MM.1S (cell line): Measurements from ENCODE around the gene ARHGAP27.

ENCODE experiments used
- DNase-seq: peaks from one replicate; pipeline ENCODE4 v3.0.0-alpha.2; 2015
- H2AFZ ChIP-seq: fragments of 300-600 bp; sonication (generic); 2 replicates; pipeline ENCODE4 v1.6.0; 2016; ENCODE audit warnings: antibody characterized with exemption, low read length
- H3F3A ChIP-seq: fragments of 300-600 bp; sonication (generic); 2 replicates; pipeline ENCODE4 v1.6.1; 2016; ENCODE audit warnings: mild to moderate bottlenecking, antibody characterized with exemption, low read length, moderate library complexity, mixed read lengths; ENCODE audit not compliant: insufficient read depth
- H3K27ac ChIP-seq: fragments of 300-600 bp; sonication (generic); 2 replicates; pipeline ENCODE4 v1.5.1; 2016; ENCODE audit warnings: mild to moderate bottlenecking, low read length
- H3K27me3 ChIP-seq: fragments of 300-600 bp; sonication (generic); replicated peaks from 2 replicates; pipeline ENCODE4 v1.6.0; 2016; ENCODE audit warnings: low read length; ENCODE audit not compliant: insufficient read depth
- H3K36me3 ChIP-seq: fragments of 300-600 bp; sonication (generic); replicated peaks from 2 replicates; pipeline ENCODE4 v1.6.1; 2016; ENCODE audit warnings: mild to moderate bottlenecking, low read length, mixed read lengths; ENCODE audit not compliant: insufficient read depth
- H3K4me1 ChIP-seq: fragments of 300-600 bp; sonication (generic); 2 replicates; pipeline ENCODE4 v1.6.1; 2016; ENCODE audit warnings: low read length, mixed read lengths
- H3K4me2 ChIP-seq: fragments of 300-600 bp; sonication (generic); 2 replicates; pipeline ENCODE4 v1.6.0; 2016; ENCODE audit warnings: low read depth, low read length
- H3K4me3 ChIP-seq: fragments of 300-600 bp; sonication (generic); 2 replicates; pipeline ENCODE4 v1.5.1; 2016; ENCODE audit warnings: low read length, mixed read lengths
- H3K79me2 ChIP-seq: fragments of 300-600 bp; sonication (generic); 2 replicates; pipeline ENCODE4 v1.6.1; 2016; ENCODE audit warnings: mixed run types, low read length, mixed read lengths
- H3K9ac ChIP-seq: fragments of 300-600 bp; sonication (generic); 2 replicates; pipeline ENCODE4 v1.6.1; 2016; ENCODE audit warnings: low read length, mixed read lengths
- H3K9me2 ChIP-seq: fragments of 300-600 bp; sonication (generic); replicated peaks from 2 replicates; pipeline ENCODE4 v1.6.1; 2016; ENCODE audit warnings: mild to moderate bottlenecking, low read length, mixed read lengths; ENCODE audit not compliant: insufficient read depth
- H3K9me3 ChIP-seq: fragments of 300-600 bp; sonication (generic); replicated peaks from 2 replicates; pipeline ENCODE4 v1.6.1; 2016; ENCODE audit warnings: mild to moderate bottlenecking, low read length, mixed read lengths; ENCODE audit not compliant: insufficient read depth
- H4K20me1 ChIP-seq: fragments of 300-600 bp; sonication (generic); 2 replicates; pipeline ENCODE4 v1.6.1; 2016; ENCODE audit warnings: mild to moderate bottlenecking, low read length, moderate library complexity, mixed read lengths; ENCODE audit not compliant: insufficient read depth
- CTCF ChIP-seq: fragments of 300-600 bp; sonication (generic); IDR thresholded peaks from 2 replicates; pipeline ENCODE4 v1.5.1; 2016; ENCODE audit warnings: antibody characterized with exemption, low read length, mixed read lengths
- EZH2 ChIP-seq: fragments of 300-600 bp; sonication (generic); optimal IDR thresholded peaks from 2 replicates; pipeline ENCODE3; 2017; ENCODE audit warnings: low read depth, mild to moderate bottlenecking, antibody characterized with exemption, low read length, mixed read lengths
- EZH2phosphoT487 ChIP-seq: fragments of 300-600 bp; sonication (generic); IDR thresholded peaks from 2 replicates; pipeline ENCODE4 v1.6.1; 2018; ENCODE audit warnings: antibody characterized with exemption, low read length

Gene ARHGAP27

GRCh38 chr17:45404870-45405249, 27.8 kb downstream of the ARHGAP27 start:
- H3K9ac ChIP-seq, result no peak overlapping the region
- no peak overlapping the region for H3K4me2 ChIP-seq
- H3K4me3 ChIP-seq, result no peak overlapping the region
- no peak for TF ChIP-seq CTCF
- no peak for TF ChIP-seq EZH2phosphoT487
- TF ChIP-seq EZH2, result no peak
- no peak overlapping the region for H2AFZ ChIP-seq
- H3F3A ChIP-seq, result peaks cover 3% of the 10 kb centered on the region; the same call in 1 of the 2 replicates
- no peaks in the 10 kb centered on the region for H3K27me3 ChIP-seq
- no peaks in the 10 kb centered on the region for H4K20me1 ChIP-seq
- peaks cover 43% of the 10 kb centered on the region for H3K79me2 ChIP-seq
- no peak for DNase-seq
- H3K9me3 ChIP-seq, result no peaks in the 10 kb centered on the region
- peaks cover 8% of the 10 kb centered on the region; the same call in 1 of the 2 replicates for H3K36me3 ChIP-seq
- no peak overlapping the region for H3K27ac ChIP-seq
- H3K9me2 ChIP-seq, result no peaks in the 10 kb centered on the region
- peaks cover 18% of the 10 kb centered on the region for H3K4me1 ChIP-seq

- Histone ChIP-seq H3K4me1 (peaks cover 12% of the 10 kb centered on the region), H4K20me1 (no peaks in the 10 kb centered on the region)
- no peak for DNase-seq
Observed at GRCh38 chr17:45403906-45404490, 28.7 kb downstream of the ARHGAP27 start.

GRCh38 chr17:45402916-45403315, 29.8 kb downstream of the ARHGAP27 start:
- DNase-seq, result no peak
- Histone ChIP-seq H3K27me3 (no peaks in the 10 kb centered on the region), H3K4me3 (no peak overlapping the region), H3K9ac (no peak overlapping the region), H3K9me3 (no peaks in the 10 kb centered on the region), H4K20me1 (no peaks in the 10 kb centered on the region), H3K36me3 (peaks cover 8% of the 10 kb centered on the region; the same call in 1 of the 2 replicates), H3K9me2 (no peaks in the 10 kb centered on the region), H3K4me2 (no peak overlapping the region), H2AFZ (no peak overlapping the region), H3F3A (no peaks in the 10 kb centered on the region), H3K79me2 (peaks cover 24% of the 10 kb centered on the region), H3K4me1 (0 out of 2 replicates have a peak, but pooled peaks cover 1% of the 10 kb centered on the region), H3K27ac (no peak overlapping the region)
- TF ChIP-seq CTCF (no peak), EZH2 (no peak), EZH2phosphoT487 (no peak)

More at GRCh38 chr17:45403906-45404490, 28.7 kb downstream of the ARHGAP27 start:
- H2AFZ ChIP-seq, result no peak overlapping the region
- H3F3A ChIP-seq, result no peaks in the 10 kb centered on the region
- no peak overlapping the region for H3K9ac ChIP-seq
- H3K27me3 ChIP-seq, result no peaks in the 10 kb centered on the region
- no peaks in the 10 kb centered on the region for H3K9me3 ChIP-seq
- H3K4me3 ChIP-seq, result no peak overlapping the region
- peaks cover 35% of the 10 kb centered on the region for H3K79me2 ChIP-seq
- no peak for TF ChIP-seq EZH2
- TF ChIP-seq EZH2phosphoT487, result no peak
- TF ChIP-seq CTCF, result no peak
- H3K4me2 ChIP-seq, result no peak overlapping the region
- peaks cover 8% of the 10 kb centered on the region; the same call in 1 of the 2 replicates for H3K36me3 ChIP-seq
- no peaks in the 10 kb centered on the region for H3K9me2 ChIP-seq
- no peak overlapping the region for H3K27ac ChIP-seq
